ENCODE data around the gene TMEM107. TPM values are rescaled to one million over a fixed set of nuclear protein-coding genes. Genes with fewer than 3 reads are reported as not detected.
A peak's percentile ranks its signal among the peaks of the same experiment; 100 is the strongest.

TMEM107 gene
- total RNA-seq, 1 donor = 8.3 TPM

- TF ChIP-seq CTCF (IDR thresholded peaks at IDR 0.05; ENCODE audit: extremely low read depth, low read depth, low read length) = peak; percentile 91
- peak overlapping the region; percentile 47 for H3K4me2 ChIP-seq (ENCODE audit: insufficient read depth, low read length)
- H3K4me3 ChIP-seq (ENCODE audit: insufficient read depth, low read length) = no peak overlapping the region
- H3K79me2 ChIP-seq (ENCODE audit: insufficient read depth, low read length) = peaks cover 43% of the 10 kb centered on the region
- H3K27ac ChIP-seq (ENCODE audit: low read depth, low read length) = peak overlapping the region; percentile 100
- peaks cover 19% of the 10 kb centered on the region for H3K36me3 ChIP-seq (ENCODE audit: insufficient read depth, low read length)
- H2AFZ ChIP-seq (ENCODE audit: low read length) = no peak overlapping the region
- H4K20me1 ChIP-seq (ENCODE audit: insufficient read depth, low read length) = peaks cover 14% of the 10 kb centered on the region
- DNase-seq (ENCODE audit: insufficient read length, low spot score, missing footprints) = peak; percentile 98
- H3K9me3 ChIP-seq (ENCODE audit: low read depth, low read length) = no peaks in the 10 kb centered on the region
- H3K27me3 ChIP-seq (ENCODE audit: insufficient read depth, low read length) = no peaks in the 10 kb centered on the region
- peaks cover 49% of the 10 kb centered on the region for H3K4me1 ChIP-seq (ENCODE audit: insufficient read depth, low read length)
Observed at GRCh38 chr17:8158267-8159031, 17.7 kb downstream of the TMEM107 start.

GRCh38 chr17:8156246-8156992 lies 19.8 kb downstream of the TMEM107 start:
- H3K27me3 ChIP-seq (ENCODE audit: insufficient read depth, low read length) = no peaks in the 10 kb centered on the region
- peaks cover 37% of the 10 kb centered on the region for H3K79me2 ChIP-seq (ENCODE audit: insufficient read depth, low read length)
- H4K20me1 ChIP-seq (ENCODE audit: insufficient read depth, low read length) = peaks cover 10% of the 10 kb centered on the region
- TF ChIP-seq CTCF (IDR thresholded peaks at IDR 0.05; ENCODE audit: extremely low read depth, low read depth, low read length) = no peak
- peaks cover 19% of the 10 kb centered on the region for H3K36me3 ChIP-seq (ENCODE audit: insufficient read depth, low read length)
- no peaks in the 10 kb centered on the region for H3K9me3 ChIP-seq (ENCODE audit: low read depth, low read length)
- H3K4me3 ChIP-seq (ENCODE audit: insufficient read depth, low read length) = peak overlapping the region; percentile 83
- H3K4me1 ChIP-seq (ENCODE audit: insufficient read depth, low read length) = peaks cover 54% of the 10 kb centered on the region
- H3K4me2 ChIP-seq (ENCODE audit: insufficient read depth, low read length) = peak overlapping the region; percentile 92
- DNase-seq (ENCODE audit: insufficient read length, low spot score, missing footprints) = peak; percentile 99
- H3K27ac ChIP-seq (ENCODE audit: low read depth, low read length) = peak overlapping the region; percentile 100
- H2AFZ ChIP-seq (ENCODE audit: low read length) = no peak overlapping the region

GRCh38 chr17:8155996-8156245 lies 20.3 kb downstream of the TMEM107 start:
- no peaks in the 10 kb centered on the region for H3K9me3 ChIP-seq (ENCODE audit: low read depth, low read length)
- H3K36me3 ChIP-seq (ENCODE audit: insufficient read depth, low read length) = peaks cover 14% of the 10 kb centered on the region
- no peak overlapping the region for H2AFZ ChIP-seq (ENCODE audit: low read length)
- H3K27ac ChIP-seq (ENCODE audit: low read depth, low read length) = peak overlapping the region; percentile 100
- H3K4me1 ChIP-seq (ENCODE audit: insufficient read depth, low read length) = peaks cover 54% of the 10 kb centered on the region
- peaks cover 35% of the 10 kb centered on the region for H3K79me2 ChIP-seq (ENCODE audit: insufficient read depth, low read length)
- peaks cover 12% of the 10 kb centered on the region for H4K20me1 ChIP-seq (ENCODE audit: insufficient read depth, low read length)
- no peak for TF ChIP-seq CTCF (IDR thresholded peaks at IDR 0.05; ENCODE audit: extremely low read depth, low read depth, low read length)
- H3K4me3 ChIP-seq (ENCODE audit: insufficient read depth, low read length) = peak overlapping the region; percentile 83
- peak overlapping the region; percentile 92 for H3K4me2 ChIP-seq (ENCODE audit: insufficient read depth, low read length)
- DNase-seq (ENCODE audit: insufficient read length, low spot score, missing footprints) = peak; percentile 79
- no peaks in the 10 kb centered on the region for H3K27me3 ChIP-seq (ENCODE audit: insufficient read depth, low read length)

All from osteoblast (primary cell).